ENCODE results near the gene HOXD1. TPM values are rescaled to one million over a fixed set of nuclear protein-coding genes. Genes with fewer than 3 reads are reported as not detected.

Gene HOXD1
- total and polyA plus RNA-seq, 2 donors (not counting 3 experiments of a cell fraction or from before 2014, with no cell fraction given), result 6.6 to 10.4 TPM

GRCh38 chr2:176170602-176171305 is 17.7 kb upstream of the HOXD1 start:
- Histone ChIP-seq H3K4me2 (ENCODE audit: insufficient read depth, low read length) (no peak overlapping the region), H3K79me2 (ENCODE audit: control insufficient read depth, insufficient read depth, low read length) (no peaks in the 10 kb centered on the region), H3K4me3 (replicated peaks in 1 of 3; ENCODE audit: insufficient read depth in 1 of 3, low read depth in 1 of 3, low read length in 3 of 3) (no peak overlapping the region), H2AFZ (ENCODE audit: low read depth, low read length) (no peak overlapping the region), H3K9ac (replicated peaks; ENCODE audit: extremely low read depth, insufficient read depth, low read length) (no peak overlapping the region), H4K20me1 (replicated peaks; ENCODE audit: control insufficient read depth, extremely low read depth, insufficient read depth, low read length) (no peaks in the 10 kb centered on the region), H3K27me3 (ENCODE audit: control insufficient read depth in 2 of 2, insufficient read depth in 2 of 2, low read length in 2 of 2) (peaks cover 0 to 2% of the 10 kb centered on the region in 2 experiments), H3K36me3 (ENCODE audit: control insufficient read depth in 2 of 2, extremely low read depth in 1 of 2, insufficient read depth in 2 of 2, low read length in 2 of 2) (no peaks in the 10 kb centered on the region), H3K9me3 (replicated peaks; ENCODE audit: control insufficient read depth, insufficient read depth, low read length) (no peaks in the 10 kb centered on the region), H3K4me1 (ENCODE audit: control insufficient read depth, extremely low read depth, insufficient read depth, low read length) (no peaks in the 10 kb centered on the region), H3K27ac (ENCODE audit: insufficient read depth, low read depth, low read length) (no peak overlapping the region), H3K9me1 (replicated peaks; ENCODE audit: control insufficient read depth, extremely low read depth, insufficient read depth, low read length) (no peaks in the 10 kb centered on the region)
- intact Hi-C loops (cut with micrococcal nuclease), result no loop called here
- no TSS peak for BruUV-seq (replicated peaks)
- FAIRE-seq (no peak), DNase-seq (ENCODE audit: low read depth, low spot score) (peak; percentile 17)
- ChIA-PET CTCF (interaction anchor here (1.1 to 1.8 kb wide), 2 partner anchors 9 to 384 kb away, joined by 4 to 5 read pairs; no protein-coding TSS in a partner anchor), POLR2A (no interaction called here)
- no peak for TF ChIP-seq POLR2A (IDR thresholded peaks at IDR 0.05; ENCODE audit: low read depth, low read length)
- TF ChIP-seq JUN (IDR thresholded peaks at IDR 0.05; ENCODE audit: borderline replicate concordance, insufficient read depth, insufficient read length, low read depth), result no peak
- dilution Hi-C loops (cut with MboI; ENCODE audit: extremely low pct_ligation_motif_present, low sequenced_read_pairs), result no loop called here

DNA sequence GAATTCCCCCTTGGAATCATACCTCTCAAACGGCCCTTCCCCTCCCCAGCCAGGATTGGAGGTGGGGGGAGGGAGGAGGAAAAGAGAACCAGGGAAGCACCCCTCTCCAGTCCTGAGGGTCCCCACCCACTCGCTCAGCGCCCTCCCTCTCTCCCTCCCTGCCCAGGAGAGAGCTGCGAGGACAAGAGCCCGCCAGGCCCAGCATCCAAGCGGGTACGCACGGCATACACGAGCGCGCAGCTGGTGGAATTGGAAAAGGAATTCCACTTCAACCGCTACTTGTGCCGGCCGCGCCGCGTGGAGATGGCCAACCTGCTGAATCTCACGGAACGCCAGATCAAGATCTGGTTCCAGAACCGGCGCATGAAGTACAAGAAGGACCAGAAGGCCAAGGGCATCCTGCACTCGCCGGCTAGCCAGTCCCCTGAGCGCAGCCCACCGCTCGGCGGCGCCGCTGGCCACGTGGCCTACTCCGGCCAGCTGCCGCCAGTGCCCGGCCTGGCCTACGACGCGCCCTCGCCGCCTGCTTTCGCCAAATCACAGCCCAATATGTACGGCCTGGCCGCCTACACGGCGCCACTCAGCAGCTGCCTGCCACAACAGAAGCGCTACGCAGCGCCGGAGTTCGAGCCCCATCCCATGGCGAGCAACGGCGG is 17.0 kb upstream of the HOXD1 start:
- Histone ChIP-seq H3K9me3 (replicated peaks; ENCODE audit: control insufficient read depth, insufficient read depth, low read length) (no peaks in the 10 kb centered on the region), H4K20me1 (replicated peaks; ENCODE audit: control insufficient read depth, extremely low read depth, insufficient read depth, low read length) (no peaks in the 10 kb centered on the region), H3K4me2 (ENCODE audit: insufficient read depth, low read length) (no peak overlapping the region), H3K27me3 (ENCODE audit: control insufficient read depth in 2 of 2, insufficient read depth in 2 of 2, low read length in 2 of 2) (no peaks in the 10 kb centered on the region), H3K9me1 (replicated peaks; ENCODE audit: control insufficient read depth, extremely low read depth, insufficient read depth, low read length) (no peaks in the 10 kb centered on the region), H2AFZ (ENCODE audit: low read depth, low read length) (no peak overlapping the region), H3K9ac (replicated peaks; ENCODE audit: extremely low read depth, insufficient read depth, low read length) (no peak overlapping the region), H3K4me1 (ENCODE audit: control insufficient read depth, extremely low read depth, insufficient read depth, low read length) (no peaks in the 10 kb centered on the region), H3K79me2 (ENCODE audit: control insufficient read depth, insufficient read depth, low read length) (no peaks in the 10 kb centered on the region), H3K27ac (ENCODE audit: insufficient read depth, low read depth, low read length) (no peak overlapping the region), H3K4me3 (replicated peaks in 1 of 3; ENCODE audit: insufficient read depth in 1 of 3, low read depth in 1 of 3, low read length in 3 of 3) (no peak overlapping the region), H3K36me3 (ENCODE audit: control insufficient read depth in 2 of 2, extremely low read depth in 1 of 2, insufficient read depth in 2 of 2, low read length in 2 of 2) (no peaks in the 10 kb centered on the region)
- no peak for FAIRE-seq
- dilution Hi-C loops (cut with MboI; ENCODE audit: extremely low pct_ligation_motif_present, low sequenced_read_pairs) (no loop called here), intact Hi-C loops (cut with micrococcal nuclease) (no loop called here)
- CTCF ChIA-PET, result interaction anchor here (1.1 to 1.8 kb wide), 2 partner anchors 9 to 383 kb away, joined by 4 to 5 read pairs; no protein-coding TSS in a partner anchor
- no peak for DNase-seq (ENCODE audit: low read depth, low spot score)
- TF ChIP-seq MYC (IDR thresholded peaks at IDR 0.05; ENCODE audit: low read depth, low read length), result no peak
- TF ChIP-seq CTCF (IDR thresholded peaks at IDR 0.05; ENCODE audit: extremely low read depth in 1 of 2, insufficient read depth in 1 of 2, low read depth in 1 of 2, low read length in 2 of 2), result no peak
- TF ChIP-seq, protein P1, sequence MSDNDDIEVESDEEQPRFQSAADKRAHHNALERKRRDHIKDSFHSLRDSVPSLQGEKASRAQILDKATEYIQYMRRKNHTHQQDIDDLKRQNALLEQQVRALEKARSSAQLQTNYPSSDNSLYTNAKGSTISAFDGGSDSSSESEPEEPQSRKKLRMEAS (IDR thresholded peaks at IDR 0.05; ENCODE audit: insufficient read depth, insufficient read length), result no peak
- no peak for TF ChIP-seq POLR2AphosphoS5 (IDR thresholded peaks at IDR 0.05; ENCODE audit: insufficient read depth, low read depth, low read length)
- no peak for TF ChIP-seq POLR2A (IDR thresholded peaks at IDR 0.05; ENCODE audit: low read depth, low read length)
- TF ChIP-seq GATA2 (IDR thresholded peaks at IDR 0.05; ENCODE audit: insufficient read depth, insufficient read length, low read depth, low read length), result no peak
- TF ChIP-seq EZH2 (IDR thresholded peaks at IDR 0.05; ENCODE audit: borderline replicate concordance, low read depth, low read length, severe bottlenecking), result no peak
- no peak for TF ChIP-seq JUN (IDR thresholded peaks at IDR 0.05; ENCODE audit: borderline replicate concordance, insufficient read depth, insufficient read length, low read depth)
- TF ChIP-seq FOS (IDR thresholded peaks at IDR 0.05; ENCODE audit: borderline replicate concordance, insufficient read depth, low read length), result no peak
- BruUV-seq (replicated peaks), result no TSS peak
- POLR2A ChIA-PET, result no interaction called here

Measured in endothelial cell of umbilical vein (primary cell).